Neural cell (in vitro differentiated cells): ENCODE data around the gene UTS2. TPM values are rescaled to one million over a fixed set of nuclear protein-coding genes. Genes with fewer than 3 reads are reported as not detected.

Source experiments
- H2AFZ ChIP-seq: fragments of 200-600, 300-800 bp; sonication (generic), shearing (Covaris generic); 2 replicates; pipeline ENCODE4 v1.6.0; 2014; ENCODE audit warnings: low read depth, mild to moderate bottlenecking, antibody characterized with exemption, low read length, moderate library complexity
- H3F3A ChIP-seq: fragments of 200-600 bp; shearing (Covaris generic); 2 replicates; pipeline ENCODE4 v1.6.1; 2016; ENCODE audit warnings: mild to moderate bottlenecking, moderate library complexity, mixed read lengths, antibody characterized with exemption, low read length; ENCODE audit not compliant: insufficient read depth, poor library complexity, severe bottlenecking
- H3K27ac ChIP-seq: fragments of 200-600, 300-800 bp; sonication (generic), shearing (Covaris generic); 2 replicates; pipeline ENCODE4 v1.5.1; 2014; ENCODE audit warnings: mild to moderate bottlenecking, low read length, moderate library complexity
- H3K27me3 ChIP-seq: fragments of 300-800, 200-600 bp; sonication (generic), shearing (Covaris generic); 2 replicates; pipeline ENCODE4 v1.6.0; 2014; ENCODE audit warnings: mild to moderate bottlenecking, low read depth, low read length, moderate library complexity; ENCODE audit not compliant: insufficient read depth
- H3K36me3 ChIP-seq: fragments of 300-800, 200-600 bp; sonication (generic), shearing (Covaris generic); 2 replicates; pipeline ENCODE4 v1.5.1; 2014; ENCODE audit warnings: mild to moderate bottlenecking, antibody characterized with exemption, low read length, moderate library complexity; ENCODE audit not compliant: insufficient read depth
- H3K4me2 ChIP-seq: fragments of 300-800, 200-600 bp; sonication (generic), shearing (Covaris generic); 2 replicates; pipeline ENCODE4 v1.6.0; 2014; ENCODE audit warnings: mild to moderate bottlenecking, low read length
- H3K4me3 ChIP-seq: fragments of 300-800, 200-600 bp; sonication (generic), shearing (Covaris generic); 2 replicates; pipeline ENCODE4 v1.5.1; 2014; ENCODE audit warnings: mild to moderate bottlenecking, low read length, moderate library complexity
- H3K79me2 ChIP-seq: fragments of 200-600 bp; shearing (Covaris generic); replicated peaks from 2 replicates; pipeline ENCODE4 v1.6.0; 2014; ENCODE audit warnings: mild to moderate bottlenecking, low read length, moderate library complexity; ENCODE audit not compliant: insufficient read depth
- H3K9ac ChIP-seq: fragments of 300-800, 200-600 bp; sonication (generic), shearing (Covaris generic); 2 replicates; pipeline ENCODE4 v1.6.1; 2016; ENCODE audit warnings: mild to moderate bottlenecking, low read length, mixed read lengths
- H3K9me2 ChIP-seq: fragments of 200-600 bp; shearing (Covaris generic); 2 replicates; pipeline ENCODE4 v1.6.1; 2016; ENCODE audit warnings: mild to moderate bottlenecking, low read length, mixed read lengths; ENCODE audit not compliant: insufficient read depth
- H3K9me3 ChIP-seq: fragments of 200-600, 300-800 bp; sonication (generic), shearing (Covaris generic); 2 replicates; pipeline ENCODE4 v1.6.1; 2016; ENCODE audit warnings: mild to moderate bottlenecking, mixed run types, low read length, moderate library complexity, mixed read lengths
- H4K20me1 ChIP-seq: fragments of 200-600 bp; shearing (Covaris generic); 2 replicates; pipeline ENCODE4 v1.6.1; 2016; ENCODE audit warnings: mild to moderate bottlenecking, mixed run types; ENCODE audit not compliant: insufficient read depth
- EZH2 ChIP-seq: fragments of 200-600, 300-800 bp; shearing (Covaris generic), sonication (generic); IDR thresholded peaks from 2 replicates; pipeline ENCODE4 v1.6.1; 2014; ENCODE audit warnings: antibody characterized with exemption, low read length, borderline replicate concordance, mild to moderate bottlenecking; ENCODE audit not compliant: insufficient read depth, poor library complexity, severe bottlenecking
- MXI1 ChIP-seq: fragments of 450-650 bp; conservative IDR thresholded peaks from 2 replicates; pipeline ENCODE4 v1.6.1; 2014; ENCODE audit warnings: antibody characterized with exemption, mild to moderate bottlenecking; ENCODE audit not compliant: poor library complexity, severe bottlenecking
- RAD21 ChIP-seq: fragments of 450-650 bp; conservative IDR thresholded peaks from 2 replicates; pipeline ENCODE4 v1.6.1; 2014; ENCODE audit warnings: antibody characterized with exemption, mild to moderate bottlenecking, moderate library complexity
- REST ChIP-seq: IDR thresholded peaks from 2 replicates; pipeline ENCODE4 v1.6.1; 2012; ENCODE audit warnings: borderline replicate concordance
- SMC3 ChIP-seq: fragments of 450-650 bp; conservative IDR thresholded peaks from 2 replicates; pipeline ENCODE4 v1.6.1; 2014; ENCODE audit warnings: antibody characterized with exemption, mild to moderate bottlenecking, moderate library complexity; ENCODE audit not compliant: poor library complexity
- TAF1 ChIP-seq: IDR thresholded peaks from 2 replicates; pipeline ENCODE4 v1.6.1; 2012; ENCODE audit warnings: low read depth
- polyA plus RNA-seq: library from polyadenylated mRNA; depleted of rRNA; stranded (reverse); fragments of >200 nt; gene quantifications from 2 replicates; pipeline ENCODE4 v1.2.3, GENCODE V29; 2014

Gene UTS2
- polyA plus RNA-seq, 1 donor from 2014 or later: 2.4 TPM

- Histone ChIP-seq H3K9ac (no peak overlapping the region), H3K27ac (no peak overlapping the region), H3K9me2 (no peaks in the 10 kb centered on the region), H3K27me3 (no peaks in the 10 kb centered on the region), H3F3A (no peaks in the 10 kb centered on the region), H4K20me1 (no peaks in the 10 kb centered on the region), H3K4me3 (no peak overlapping the region), H2AFZ (no peak overlapping the region), H3K4me2 (no peak overlapping the region), H3K9me3 (no peaks in the 10 kb centered on the region), H3K79me2 (no peaks in the 10 kb centered on the region), H3K36me3 (no peaks in the 10 kb centered on the region)
- TF ChIP-seq RAD21 (no peak), REST (no peak)
Measured at GRCh38 chr1:7827126-7827955, 25.5 kb downstream of the UTS2 start.

GRCh38 chr1:7826363-7826762 is 26.5 kb downstream of the UTS2 start:
- no peak overlapping the region for H2AFZ ChIP-seq
- H3F3A ChIP-seq: no peaks in the 10 kb centered on the region
- no peaks in the 10 kb centered on the region for H3K79me2 ChIP-seq
- H3K4me3 ChIP-seq: no peak overlapping the region
- H3K27me3 ChIP-seq: no peaks in the 10 kb centered on the region
- no peak overlapping the region for H3K4me2 ChIP-seq
- no peak for TF ChIP-seq MXI1
- TF ChIP-seq SMC3: no peak
- no peak for TF ChIP-seq TAF1
- no peak for TF ChIP-seq REST
- H3K27ac ChIP-seq: no peak overlapping the region
- H3K9ac ChIP-seq: no peak overlapping the region
- no peaks in the 10 kb centered on the region for H3K36me3 ChIP-seq
- H3K9me3 ChIP-seq: no peaks in the 10 kb centered on the region
- no peaks in the 10 kb centered on the region for H3K9me2 ChIP-seq
- no peaks in the 10 kb centered on the region for H4K20me1 ChIP-seq

GRCh38 chr1:7824701-7825100 is 28.2 kb downstream of the UTS2 start:
- Histone ChIP-seq H3K36me3 (no peaks in the 10 kb centered on the region), H4K20me1 (no peaks in the 10 kb centered on the region), H3K9me2 (no peaks in the 10 kb centered on the region), H3K79me2 (no peaks in the 10 kb centered on the region), H3K9ac (no peak overlapping the region), H3K27me3 (no peaks in the 10 kb centered on the region), H3K4me3 (no peak overlapping the region), H3K4me2 (no peak overlapping the region), H3F3A (no peaks in the 10 kb centered on the region), H3K27ac (no peak overlapping the region), H2AFZ (no peak overlapping the region), H3K9me3 (no peaks in the 10 kb centered on the region)
- TF ChIP-seq EZH2 (no peak), RAD21 (no peak)
